HuH-7.5 (cell line): ENCODE data around the gene TMIGD2.
A peak's percentile ranks its signal among the peaks of the same experiment; 100 is the strongest.
"Not testable (repeated sequence)": the region's sequence is repeated elsewhere in the genome, so short reads cannot be mapped to it uniquely, and the experiment has no call there.

ENCODE experiments used
- DNase-seq: peaks from one replicate; pipeline ENCODE4 v3.0.0; 2011; ENCODE audit warnings: low spot score

The TMIGD2 gene

DNA sequence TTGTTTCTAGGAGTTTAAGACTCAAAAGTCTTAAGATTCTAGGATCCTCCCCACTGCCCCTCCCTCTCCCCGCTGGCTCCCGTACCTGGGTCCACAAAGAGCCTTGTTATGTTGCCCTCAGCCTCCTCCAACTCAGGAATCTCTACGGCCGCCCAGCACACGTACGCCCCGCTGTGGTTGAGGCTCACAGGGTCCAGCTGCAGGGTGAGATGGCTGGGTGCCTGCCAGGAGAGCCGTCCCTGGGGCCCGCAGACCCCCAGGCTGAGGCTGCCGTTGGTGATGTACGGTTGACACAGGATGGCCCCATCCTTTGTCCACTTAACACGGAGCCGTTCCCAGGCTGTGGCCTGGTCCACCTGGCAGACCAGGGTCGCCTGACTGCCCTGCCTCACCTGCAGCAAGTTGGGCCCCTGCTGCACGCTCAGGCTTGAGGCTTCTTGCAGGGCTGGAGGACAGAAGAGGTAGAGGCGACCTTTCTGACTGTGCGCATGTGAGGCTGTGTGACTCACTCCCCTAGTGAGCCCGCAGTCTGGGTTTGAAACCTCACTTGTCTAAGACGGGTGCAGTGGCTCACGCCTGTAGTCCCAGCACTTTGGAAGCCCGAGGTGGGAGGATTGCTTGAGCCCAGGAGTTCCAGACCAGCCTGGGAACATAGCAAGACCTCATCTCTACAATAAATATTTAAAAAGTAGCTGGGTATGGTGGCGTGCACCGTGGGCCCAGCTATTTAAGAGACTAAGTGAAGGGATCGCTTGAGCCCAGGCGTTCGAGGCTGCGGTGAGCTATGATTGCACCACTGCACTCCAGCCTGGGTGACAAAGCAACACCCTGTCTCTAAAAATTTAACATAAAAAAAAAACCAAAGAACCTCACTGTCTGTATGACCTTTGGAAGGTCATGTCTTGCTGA, 4.0 kb downstream of the TMIGD2 start:
- DNase-seq = no peak

DNA sequence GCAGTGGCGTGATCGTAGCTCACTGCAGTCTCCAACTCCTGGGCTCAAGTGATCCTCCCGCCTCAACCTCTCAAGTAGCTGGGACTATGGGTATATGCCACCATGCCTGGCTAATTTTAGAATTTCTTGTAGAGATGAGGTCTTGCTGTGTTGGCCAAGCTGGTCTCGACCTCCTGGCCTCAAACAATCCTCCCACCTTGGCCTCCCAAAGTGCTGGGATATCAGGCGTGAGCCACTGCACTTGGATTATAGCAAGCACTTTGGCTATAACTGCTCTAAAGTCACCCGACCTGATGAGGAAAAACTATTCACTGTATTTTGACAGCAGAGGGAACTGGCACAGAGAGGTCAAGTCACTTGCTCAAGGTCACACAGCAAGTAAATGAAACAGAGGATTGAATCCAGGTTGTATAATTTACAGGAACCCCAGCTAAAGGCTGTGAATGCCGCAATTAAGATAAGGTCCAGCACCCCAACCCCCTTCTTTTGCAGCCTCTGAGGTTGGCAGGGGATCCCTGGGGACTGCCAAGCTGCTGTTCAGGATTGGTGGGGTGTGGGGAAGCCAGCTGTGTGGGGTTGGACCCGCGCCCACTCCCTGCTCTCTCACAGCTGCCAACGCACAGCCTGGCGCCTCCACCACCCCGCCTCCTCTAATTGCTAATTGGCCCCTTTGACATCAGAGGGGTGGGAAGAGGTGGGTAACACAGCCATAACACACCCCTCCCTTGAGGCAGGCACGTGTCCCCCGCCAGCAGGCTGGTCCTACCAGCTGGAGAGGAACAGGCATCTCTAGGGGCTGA, 6.0 kb downstream of the TMIGD2 start:
- no peak for DNase-seq

DNA sequence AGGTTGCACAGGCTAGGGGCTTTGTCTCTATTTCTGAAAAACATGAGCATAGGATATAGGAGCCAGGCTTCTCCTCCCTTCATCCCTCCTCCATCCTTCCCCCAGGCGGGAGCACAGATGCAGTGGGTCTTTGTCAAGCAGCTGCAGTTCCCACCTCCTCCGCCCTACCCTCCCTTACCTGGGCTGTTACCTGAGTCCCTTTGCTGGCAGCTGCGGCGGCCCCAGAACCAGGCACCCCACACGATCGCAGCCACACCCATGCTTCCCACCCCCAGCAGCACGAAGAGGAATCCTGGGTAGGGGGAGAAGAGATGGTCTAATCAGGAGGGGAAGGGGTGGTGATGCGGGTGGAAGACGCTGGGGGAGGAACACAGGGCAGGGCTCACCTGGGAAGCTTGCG, 7.8 kb downstream of the TMIGD2 start:
- no peak for DNase-seq

DNA sequence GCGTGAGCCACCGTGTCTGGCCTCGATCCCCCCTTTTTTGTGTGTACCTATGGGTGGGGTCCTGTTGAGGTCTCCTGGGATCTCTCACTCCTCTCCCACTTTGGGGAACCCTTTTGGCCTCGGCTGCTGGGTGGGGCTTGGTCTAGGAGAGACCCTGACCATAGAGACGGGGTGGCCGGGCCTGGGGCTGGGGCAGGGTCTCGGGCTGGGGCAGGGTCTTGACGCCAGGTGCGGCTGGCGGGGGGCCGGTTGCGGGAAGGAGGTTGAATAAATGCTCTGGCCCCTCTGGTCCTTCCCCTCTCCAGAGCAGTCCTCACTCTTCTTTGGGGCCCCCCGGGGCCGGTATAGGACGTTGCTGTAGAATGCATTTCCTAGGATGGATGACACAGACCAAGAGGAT, 9.7 kb downstream of the TMIGD2 start:
- no peak for DNase-seq

DNA sequence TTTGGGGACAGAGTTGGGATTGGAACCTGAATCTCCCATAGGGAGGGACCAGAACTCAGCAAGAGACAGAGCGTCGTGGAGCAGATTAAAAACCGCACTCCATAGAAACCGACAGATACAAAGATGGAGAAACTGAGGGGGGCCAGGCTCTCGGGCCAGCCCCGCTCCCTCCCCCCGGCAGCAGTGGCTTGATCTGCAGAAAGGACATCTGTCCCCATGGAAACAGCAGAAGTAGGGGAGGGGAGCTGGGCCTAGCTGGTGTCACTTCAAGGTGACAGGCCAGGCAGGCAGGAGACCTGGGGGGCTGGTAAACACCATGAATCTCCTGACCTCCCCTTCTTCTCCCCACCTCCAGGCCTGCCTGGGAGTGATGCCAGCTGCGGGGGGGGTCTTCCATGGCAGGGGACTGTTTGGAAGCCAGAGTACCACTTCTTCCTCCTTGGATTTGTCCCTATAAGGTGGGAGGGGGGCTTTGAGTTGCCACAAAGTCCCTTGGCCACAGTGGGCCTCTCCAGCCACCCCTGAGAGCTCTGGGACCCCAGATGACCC, 10.9 kb downstream of the TMIGD2 start:
- DNase-seq = no peak

DNA sequence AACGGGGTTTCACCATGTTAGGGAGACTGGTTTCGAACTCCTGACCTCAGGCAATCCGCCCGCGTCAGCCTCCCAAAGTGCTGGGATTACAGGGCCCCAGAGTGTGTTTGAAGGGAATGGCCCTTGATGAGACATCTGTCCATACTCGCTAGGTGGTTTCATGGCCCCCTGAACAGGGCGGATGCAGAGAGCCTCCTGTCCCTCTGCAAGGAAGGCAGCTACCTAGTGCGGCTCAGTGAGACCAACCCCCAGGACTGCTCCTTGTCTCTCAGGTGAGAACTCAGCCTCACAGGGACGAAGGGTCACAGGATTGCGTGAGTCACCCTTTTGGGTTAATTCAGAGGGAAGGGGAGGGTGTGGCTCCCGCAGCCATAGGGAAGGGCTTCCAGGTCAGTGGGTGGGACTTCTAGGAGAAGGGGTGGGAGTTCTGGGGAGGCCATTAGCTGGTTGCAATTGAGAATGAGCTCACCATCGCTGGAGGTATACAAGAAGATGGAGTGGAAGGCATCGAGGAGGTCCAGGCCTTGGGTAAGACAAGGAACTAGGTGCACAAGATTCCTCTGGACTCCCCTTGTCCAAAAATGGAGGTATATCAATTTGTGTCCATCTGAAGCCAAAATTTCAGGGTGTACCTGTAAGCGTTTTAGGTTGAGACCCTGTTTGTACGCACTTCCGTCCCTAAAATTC, 14.0 kb downstream of the TMIGD2 start:
- DNase-seq = no peak

DNA sequence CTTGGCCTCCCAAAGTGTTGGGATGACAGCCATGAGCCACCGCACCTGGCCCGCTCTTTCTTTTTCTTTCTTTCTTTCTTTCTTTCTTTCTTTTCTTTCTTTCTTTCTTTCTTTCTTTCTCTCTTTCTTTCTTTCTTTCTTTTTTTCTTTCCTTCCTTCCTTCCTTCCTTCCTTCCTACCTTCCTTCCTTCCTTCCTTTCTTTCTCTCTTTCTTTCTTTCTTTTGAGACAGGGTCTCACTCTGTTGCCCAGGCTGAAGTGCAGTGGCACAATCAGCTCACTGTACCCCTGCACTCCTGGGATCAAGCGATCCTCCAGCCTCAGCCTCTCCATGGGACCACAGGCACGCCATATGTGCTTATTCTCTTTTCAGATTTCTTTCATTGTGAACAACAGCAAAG, 16.0 kb downstream of the TMIGD2 start:
- DNase-seq = not testable (repeated sequence)

DNA sequence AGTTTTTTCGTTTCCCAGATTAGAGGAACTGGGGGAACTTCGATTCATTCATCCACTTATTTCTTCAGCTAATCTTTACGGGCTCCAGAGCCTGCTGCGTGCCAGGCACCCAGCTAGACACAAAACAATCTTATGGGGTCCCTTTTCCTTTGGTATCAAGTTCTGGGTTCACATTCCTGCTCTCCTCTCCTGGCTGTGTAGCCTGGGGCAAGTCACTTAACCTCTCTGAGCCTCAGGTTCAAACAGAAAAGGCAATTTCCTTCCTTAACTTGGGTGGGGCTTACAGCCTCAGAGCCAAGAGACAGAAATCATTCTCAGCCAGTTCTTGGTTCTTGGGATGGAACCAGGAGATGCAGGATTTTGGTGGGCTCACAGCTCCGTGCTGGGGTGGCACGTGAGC, 17.2 kb downstream of the TMIGD2 start:
- no peak for DNase-seq

DNA sequence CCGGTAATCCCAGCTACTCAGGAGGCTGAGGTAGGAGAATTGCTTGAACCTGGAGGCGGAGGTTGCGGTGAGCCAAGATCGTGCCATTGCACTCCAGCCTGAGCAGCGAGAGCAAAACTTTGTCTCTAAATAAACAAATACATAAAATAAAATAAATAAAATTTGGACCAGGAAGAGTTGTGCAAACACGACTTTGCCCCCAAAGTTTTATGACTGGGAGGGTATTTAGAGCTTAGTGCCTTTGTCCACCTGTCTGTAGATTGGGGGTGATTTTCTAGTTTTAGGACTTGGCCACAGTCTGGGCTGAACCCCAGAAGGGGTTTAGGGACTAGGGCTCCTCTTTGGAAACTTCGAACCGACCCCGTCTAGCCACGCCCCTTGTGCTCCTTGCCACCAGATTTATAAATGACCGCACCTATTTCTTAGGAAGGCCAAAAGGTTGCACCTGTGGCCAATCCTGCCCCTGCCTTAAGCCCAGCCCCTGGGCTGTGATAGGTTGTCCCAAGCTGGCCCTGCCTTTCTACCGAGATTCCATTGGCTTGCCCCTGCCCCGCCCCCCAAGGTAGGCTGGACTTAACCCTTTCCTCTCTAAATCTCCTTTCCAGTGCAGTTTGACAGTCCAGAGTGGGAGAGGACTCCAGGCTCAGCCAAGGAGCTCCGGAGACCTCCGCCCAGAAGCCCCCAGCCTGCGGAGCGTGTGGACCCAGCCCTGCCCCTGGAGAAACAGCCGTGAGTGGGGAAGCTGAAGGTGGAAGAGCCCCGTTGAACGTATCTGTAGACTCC, 17.8 kb downstream of the TMIGD2 start:
- peak; percentile 100 for DNase-seq

DNA sequence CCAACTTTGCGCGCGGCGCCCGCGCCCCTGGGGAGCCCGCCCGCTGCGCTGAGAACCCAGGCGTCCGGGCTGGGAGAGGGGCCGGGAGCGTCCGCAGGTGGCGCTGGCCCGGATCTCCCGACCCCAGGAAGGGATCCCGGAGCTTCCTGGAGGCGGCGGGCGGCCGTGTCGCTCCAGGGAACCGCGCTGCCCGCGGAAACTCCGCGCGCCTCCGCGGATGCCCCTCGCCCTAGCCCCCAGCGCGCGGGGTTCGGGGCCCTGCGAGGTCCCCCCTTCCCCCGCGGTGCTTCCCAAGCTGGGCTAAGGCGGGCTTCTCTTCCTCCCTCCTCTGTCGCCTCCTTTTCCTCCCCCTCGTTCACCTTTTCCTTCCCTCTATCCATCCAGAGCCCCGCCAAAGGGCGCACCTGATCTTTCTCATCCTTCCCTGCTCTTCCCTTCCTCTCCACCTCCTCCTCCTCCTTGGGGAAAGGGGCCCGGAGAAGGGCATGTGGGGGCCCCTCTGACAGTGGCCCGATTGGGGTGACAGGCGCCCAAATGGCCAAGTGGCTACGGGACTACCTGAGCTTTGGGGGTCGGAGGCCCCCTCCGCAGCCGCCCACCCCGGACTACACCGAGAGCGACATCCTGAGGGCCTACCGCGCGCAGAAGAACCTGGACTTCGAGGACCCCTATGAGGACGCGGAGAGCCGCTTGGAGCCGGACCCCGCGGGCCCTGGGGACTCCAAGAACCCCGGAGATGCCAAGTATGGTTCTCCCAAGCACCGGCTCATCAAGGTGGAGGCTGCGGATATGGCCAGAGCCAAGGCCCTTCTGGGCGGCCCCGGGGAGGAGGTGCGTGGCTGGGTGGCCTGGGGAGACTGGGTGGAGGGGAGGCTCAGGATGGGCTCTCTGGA, 22.4 kb downstream of the TMIGD2 start:
- no peak for DNase-seq

DNA sequence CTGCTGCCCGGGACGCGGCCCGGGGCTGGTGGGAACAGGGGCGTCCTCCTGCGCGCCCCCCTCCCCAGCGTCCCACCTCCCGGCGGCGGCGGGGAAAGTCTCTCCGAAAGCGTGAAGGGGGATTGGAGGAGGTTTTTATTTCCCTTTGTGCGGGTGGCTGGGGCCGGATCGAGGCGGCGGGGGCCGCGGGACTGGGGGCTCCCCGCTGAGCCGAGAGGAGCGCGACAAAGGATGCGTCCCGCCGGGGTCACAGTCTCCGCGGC, 23.0 kb downstream of the TMIGD2 start:
- no peak for DNase-seq

DNA sequence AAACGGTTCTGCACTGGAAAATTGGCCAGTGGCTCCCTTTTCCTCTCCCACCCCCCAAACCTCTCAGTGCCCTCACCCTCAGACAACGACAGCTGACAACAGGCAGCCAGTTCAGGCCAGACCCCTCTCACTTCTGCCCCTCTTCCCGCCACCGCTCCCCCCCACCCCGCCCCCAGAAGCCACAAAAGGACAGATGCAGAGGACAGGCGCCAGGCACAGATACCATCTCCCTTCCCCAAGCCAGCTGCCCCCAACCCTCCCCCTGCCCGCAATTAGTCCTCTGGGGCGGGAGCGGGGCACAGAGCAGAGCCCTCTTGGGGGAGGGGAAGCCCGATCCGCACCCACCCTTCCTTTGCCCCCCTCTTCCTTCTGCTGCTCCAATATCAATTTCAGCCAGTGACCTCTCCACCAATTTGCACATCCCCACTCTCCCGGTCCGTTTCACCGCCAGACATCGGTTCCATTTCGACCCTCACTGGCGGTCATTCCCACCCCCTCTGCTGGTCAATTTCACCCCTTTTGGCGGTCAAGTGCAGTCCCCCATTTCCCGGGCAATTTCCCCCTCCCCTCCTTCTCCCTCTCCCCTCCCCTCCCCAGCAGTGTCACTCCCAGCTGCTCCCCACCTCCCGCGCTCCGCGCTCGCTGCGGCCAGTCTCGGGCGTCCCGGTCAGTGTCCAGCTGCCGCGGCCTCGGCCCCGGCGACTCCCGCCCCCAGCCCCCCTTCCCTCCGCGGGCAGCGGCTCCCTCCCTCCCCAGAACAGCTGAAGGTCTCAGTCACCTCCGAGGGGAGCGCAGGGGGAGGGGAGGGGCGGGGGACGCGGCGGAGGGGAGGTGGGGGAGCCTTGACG, 23.5 kb downstream of the TMIGD2 start, which contains the start of gene SHD:
SHD (plus strand) TSS at position 848 of the 848 bp plus-strand sequence. CDS start 798 bp downstream, outside the sequence.
- DNase-seq = peak; percentile 55

DNA sequence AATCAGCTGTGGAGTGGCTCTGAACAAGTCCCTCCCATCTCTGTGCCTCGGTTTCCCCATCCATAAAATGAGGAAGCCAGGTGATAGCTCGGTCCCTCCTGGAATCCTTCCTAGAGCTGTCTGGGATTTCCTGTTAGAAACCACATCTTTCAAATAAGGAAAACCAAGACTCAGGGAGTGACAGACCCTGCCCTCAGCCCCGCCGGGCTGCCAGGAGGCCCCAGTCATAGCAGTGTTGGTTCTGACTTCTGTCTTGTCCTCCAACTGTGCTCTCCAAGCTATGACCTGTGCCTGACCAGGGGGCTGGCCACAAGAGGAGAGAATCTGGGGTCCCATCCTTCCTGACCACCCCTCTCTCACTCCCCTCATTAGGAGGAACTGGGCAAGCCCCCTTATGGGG, 24.2 kb downstream of the TMIGD2 start:
- DNase-seq = no peak

DNA sequence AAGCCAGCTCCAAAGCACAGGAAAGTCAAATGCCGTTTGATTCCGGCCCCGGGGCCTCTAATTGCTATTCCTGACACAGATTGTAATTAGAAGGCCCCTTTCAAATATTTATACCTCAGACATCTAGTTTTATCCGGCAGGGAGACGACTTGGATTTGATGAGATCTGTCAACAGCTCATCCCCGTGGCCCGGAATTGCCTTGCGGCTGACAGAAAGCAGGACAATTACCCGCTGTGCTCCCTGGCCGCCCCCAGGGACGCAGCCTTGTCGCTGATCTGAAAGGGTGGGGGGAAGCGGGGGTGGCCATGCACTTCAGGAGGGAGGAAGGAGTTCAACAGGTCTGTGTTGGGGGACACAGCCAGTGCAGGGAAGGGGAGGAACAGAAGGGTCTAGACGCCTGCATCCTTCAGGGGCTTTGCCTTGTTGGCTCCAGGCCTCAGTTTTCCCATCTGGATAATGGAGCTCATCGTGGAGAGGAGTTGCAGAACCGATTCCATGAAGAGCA, 24.9 kb downstream of the TMIGD2 start:
- no peak for DNase-seq

DNA sequence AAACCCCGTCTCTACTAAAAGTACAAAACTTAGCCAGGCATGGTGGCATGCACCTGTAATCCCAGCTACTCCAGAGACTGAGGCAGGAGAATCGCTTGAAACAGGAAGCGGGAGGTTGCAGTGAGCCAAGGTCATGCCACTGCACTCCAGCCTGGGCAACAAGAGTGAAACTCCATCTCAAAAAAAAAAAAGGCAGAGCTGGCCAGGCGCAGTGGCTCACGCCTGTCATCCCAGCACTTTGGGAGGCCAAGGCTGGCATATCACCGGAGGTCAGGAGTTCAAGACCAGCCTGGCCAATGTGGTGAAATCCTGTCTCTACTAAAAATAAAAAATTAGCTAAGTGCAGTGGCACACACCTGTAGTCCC, 27.9 kb downstream of the TMIGD2 start:
- DNase-seq = not testable (repeated sequence)

DNA sequence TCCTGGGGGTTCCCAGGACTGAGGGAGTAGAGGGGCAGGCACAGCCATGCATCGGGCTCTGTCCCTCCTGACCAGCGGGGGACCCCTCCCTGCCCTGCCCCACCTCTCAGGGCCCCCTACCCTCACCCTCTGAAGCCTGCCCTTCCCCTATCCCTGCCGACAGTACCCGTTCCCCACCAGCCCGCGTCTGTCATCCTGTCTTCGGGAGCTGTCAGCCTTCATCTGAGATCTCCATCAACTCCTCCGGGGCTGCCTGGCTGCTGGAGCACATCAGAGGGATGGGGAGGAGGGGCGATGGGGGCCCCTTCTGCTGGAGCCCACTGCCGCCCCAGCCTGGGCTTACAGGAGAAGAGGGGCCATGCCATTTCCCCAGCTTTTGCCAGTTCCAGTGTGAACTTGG, 29.3 kb downstream of the TMIGD2 start:
- DNase-seq = no peak

DNA sequence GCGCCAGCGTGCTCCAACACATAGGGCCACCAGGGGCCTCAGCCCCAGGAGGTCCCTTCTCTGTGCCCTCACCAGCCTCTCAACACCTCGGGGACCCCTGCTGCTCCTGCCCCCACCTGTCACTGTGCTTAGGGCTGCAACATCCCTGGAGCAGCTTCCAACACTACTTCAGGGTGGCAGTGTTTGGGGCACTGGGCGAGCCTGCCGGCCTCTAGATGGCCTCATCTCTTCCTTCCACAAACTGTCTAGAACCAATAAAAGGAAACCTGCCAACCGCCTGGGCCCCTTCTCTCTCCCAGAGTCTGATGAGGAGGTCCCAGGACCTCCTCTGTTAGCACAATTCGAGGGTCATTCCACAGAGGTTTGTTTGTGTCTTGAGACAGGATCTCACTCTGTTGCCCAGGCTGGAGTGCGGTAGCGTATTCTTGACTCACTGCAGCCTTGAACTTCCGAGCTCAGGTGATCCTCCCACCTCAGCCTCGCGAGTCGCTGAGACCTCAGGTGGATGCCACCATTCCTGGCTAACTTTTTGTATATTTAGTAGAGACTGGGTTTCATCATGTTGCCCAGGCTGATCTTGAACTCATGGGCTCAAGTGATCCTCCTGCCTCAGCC, 33.3 kb downstream of the TMIGD2 start:
- DNase-seq = no peak

DNA sequence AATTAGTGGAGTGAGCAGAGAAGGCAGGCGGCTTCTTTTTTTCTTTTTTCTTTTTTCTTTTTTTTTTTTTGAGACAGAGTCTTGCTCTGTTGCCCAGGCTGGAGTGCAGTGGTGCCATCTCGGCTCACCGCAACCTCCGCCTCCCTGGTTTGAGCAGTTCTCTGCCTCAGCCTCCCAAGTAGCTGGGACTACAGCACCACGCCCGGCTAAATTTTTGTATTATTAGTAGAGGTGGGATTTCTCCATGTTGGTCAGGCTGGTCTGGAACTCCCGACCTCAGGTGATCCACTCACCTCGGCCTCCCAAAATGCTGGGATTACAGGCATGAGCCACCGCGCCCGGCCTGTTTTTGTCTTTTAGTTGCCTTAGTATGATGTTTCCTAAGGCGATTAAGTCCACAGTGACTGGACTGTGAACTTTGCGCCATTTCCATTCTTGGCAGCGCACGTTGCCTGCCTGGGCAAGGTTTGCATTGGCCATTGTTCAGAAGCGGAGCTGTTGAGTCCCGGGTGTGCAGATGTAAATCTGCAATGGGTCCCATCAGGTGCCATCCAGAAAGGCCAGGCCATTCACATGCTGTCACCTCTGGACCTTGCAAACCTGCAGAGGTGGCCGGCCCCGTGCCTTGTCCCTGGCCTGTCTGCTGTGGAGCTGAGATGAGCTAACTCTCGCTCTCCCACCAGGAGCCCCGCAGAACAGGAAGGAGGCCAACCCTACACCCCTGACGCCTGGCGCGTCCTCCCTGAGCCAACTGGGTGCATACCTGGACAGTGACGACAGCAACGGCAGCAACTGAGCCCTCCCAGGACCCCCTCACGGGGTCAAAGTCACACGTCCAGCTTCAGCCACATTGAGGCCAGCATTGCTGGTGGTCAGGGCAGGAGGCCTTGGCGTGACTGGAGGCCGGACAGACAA, 34.0 kb downstream of the TMIGD2 start:
- DNase-seq = no peak
